Activated naive CD4-positive, alpha-beta T cell (primary cell): Measurements from ENCODE around the gene NSMF.

ENCODE experiments used
- DNase-seq, 4 experiments: peaks; one replicate each; lab custom pipeline; 2025; lab: John Stamatoyannopoulos, UW

The NSMF gene

DNA sequence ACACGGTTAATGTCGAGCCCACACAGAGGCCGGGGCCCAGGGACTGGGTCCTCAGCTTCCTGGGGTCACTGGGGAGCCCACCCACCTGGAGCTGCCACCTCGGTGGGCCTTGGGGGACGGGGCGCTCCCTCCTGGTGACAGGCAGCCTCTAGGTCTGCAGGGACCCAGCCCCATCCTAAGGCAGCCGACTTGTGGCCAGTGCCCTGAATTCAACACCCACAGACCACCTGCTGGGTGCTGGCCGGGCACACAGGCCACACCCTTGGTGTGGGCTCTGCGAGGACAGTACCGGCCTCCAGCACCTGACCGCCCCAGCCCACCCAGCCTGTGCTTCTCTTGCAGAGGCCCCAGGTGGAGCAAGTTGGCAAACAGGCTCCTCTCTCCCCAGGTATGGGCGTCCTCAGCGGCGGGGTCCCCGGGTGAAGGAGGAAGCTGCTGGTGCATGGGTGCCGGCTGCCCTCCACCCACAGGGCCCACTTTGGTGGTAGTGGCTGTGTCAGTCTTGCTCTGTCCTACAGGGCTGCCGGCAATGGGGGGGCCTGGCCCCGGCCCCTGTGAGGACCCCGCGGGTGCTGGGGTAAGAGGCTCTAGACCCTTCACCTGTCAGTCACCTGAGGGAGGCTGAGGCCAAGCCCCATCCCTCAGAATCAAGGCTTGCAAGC is 26.3 kb downstream of the NSMF start:
- no peak for DNase-seq

DNA sequence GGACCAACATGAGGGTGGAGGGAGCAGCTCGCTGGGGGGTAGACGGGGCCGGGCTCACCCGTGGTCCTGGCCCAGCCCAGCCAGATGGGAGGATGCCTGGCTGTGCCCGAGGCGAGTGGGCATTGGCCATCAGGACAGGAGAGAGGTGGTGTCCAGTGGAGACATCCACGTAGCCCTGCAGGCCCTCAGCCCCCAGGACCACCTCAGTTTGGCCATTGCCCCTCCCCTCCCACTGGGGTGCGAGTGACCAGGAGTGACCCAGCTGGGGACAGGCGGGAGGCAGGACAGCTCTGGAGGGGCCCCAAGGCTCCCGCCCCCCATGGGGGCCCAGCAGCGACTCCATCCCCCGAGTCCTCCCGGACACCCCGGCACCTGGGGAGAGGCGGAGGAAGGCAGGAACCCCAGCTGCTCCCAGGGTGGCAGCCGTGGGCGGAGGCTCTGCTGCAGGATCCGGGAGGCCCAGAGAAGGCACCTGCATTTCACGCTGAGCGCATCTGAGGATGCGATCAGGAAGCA is 27.7 kb downstream of the NSMF start:
- no peak for DNase-seq

DNA sequence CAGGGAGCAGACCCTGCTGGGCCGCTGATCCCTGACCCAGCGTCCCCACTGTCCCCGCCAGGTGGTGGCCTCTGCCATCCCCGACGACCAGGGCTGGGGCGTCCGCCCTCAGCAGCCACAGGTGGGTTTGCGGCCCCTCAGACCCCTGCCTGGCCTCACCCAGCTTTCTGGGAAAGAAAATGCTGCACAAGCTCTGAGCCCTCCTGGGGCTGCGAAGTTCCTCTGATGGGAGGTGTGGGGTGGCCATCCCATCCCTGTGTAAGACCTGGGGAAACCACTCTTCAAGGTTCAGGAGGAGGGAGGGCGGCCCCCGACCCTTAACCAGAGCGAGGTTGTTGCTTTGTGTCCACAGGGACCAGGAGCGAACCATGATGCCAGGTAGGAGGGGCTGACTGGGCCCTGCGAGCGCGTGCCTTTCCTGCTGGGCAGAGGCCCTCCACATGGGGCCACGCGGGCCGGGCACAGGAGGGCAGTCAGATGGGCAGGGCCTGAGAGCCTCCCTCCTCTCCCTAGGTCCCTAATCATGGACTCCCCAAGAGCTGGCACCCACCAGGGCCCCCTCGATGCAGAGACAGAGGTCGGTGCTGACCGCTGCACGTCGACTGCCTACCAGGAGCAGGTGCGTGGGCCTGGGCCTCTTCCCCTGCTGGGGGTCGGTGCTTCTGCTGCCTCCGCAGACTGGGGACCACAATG is 28.3 kb downstream of the NSMF start:
- DNase-seq, result no peak

DNA sequence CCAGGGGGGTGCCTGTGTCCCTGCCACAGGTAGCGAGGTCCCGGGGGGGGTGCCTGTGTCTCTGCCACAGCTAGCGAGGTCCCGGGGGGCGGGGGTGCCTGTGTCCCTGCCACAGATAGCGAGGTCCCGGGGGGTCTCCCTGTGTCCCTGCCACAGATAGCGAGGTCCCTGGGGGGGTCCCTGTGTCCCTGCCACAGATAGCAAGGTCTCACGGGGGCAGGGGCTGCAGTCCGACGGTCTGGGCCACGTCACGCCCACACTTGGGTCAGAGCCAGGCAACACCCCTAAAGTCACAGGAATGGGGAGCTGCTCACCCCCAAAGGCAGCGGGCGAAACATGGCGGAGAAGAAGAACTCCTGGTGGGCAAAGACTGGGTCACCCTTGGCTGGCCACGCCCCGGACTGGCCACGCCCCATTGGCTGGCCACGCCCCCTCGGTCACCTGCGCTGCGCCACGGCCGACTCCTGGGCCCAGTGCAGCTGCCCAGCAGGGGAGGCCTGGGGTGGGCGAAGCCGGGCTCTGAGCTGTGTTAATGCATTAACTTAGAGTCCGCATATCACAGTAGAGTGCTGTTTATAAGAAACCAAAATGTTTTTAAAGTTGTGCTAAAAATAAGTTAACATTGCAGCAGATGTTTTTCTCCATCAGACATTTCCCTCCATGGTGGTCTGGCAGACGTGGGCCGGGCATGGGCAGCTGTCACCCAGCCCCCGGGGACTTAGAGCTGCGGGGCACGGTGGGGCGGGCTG is 29.0 kb downstream of the NSMF start:
- no peak for DNase-seq

DNA sequence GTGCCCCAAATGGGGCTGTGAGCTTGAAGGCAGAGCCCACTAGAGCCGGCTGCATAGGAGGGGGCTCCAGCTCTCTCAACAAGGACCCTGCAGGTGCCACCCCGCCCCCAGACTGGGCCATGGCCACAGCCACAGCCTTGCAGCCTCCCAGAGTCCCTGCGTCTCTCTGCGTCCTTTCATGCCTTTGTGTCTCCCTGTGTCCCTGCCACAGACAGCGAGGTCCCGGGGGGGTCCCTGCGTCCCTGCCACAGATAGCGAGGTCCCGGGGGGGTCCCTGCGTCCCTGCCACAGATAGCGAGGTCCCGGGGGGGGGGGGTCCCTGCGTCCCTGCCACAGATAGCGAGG is 29.6 kb downstream of the NSMF start:
- DNase-seq, result no peak

DNA sequence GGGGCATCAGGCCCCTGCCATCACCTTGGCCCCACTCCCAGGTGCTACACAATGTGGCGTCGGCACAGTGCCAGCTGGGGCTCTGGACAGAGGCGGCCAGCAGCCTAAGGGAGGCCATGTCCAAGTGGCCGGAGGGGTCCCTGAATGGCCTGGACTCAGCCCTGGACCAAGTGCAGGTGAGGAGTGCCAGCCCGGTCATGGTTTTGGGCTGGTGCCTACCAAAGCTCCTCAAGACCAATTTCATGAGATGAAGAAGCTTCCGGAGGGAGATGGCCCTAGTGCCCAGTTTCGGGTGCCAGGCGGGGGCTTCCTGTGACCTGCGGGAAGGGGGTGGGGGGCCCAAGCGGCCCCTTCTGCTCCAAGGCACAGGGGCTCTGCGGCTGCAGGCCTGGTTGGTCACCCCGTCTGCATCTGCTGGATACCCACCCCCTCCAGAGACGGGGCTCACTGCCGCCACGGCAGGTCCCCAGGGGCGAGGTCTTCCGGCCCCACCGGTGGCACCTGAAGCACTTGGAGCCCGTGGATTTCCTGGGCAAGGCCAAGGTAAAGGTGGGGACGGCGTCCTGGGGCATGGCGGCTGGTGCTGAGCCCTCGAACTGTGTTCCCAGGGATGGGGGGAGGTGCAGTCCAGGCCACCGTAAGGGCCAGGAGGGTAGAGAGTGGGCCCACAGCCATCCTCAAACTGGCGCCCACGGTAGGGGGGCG is 30.1 kb downstream of the NSMF start:
- no peak for DNase-seq

DNA sequence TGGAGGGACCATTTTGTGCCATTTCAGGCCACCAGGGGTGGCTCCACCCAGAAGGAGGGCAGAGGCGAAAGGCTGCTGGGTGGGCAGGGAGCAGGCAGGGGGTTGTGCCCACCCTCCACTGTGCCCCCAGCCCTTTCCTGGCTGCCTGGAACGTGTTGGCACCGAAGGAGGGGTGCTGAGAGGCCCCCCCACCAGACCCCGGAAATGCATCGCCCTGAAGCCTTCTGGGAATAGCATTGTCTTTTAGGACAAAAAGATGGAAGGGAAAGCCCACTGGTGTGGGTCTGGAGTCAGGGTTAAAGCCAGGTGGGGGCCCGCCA is 30.9 kb downstream of the NSMF start:
- DNase-seq, result no peak

DNA sequence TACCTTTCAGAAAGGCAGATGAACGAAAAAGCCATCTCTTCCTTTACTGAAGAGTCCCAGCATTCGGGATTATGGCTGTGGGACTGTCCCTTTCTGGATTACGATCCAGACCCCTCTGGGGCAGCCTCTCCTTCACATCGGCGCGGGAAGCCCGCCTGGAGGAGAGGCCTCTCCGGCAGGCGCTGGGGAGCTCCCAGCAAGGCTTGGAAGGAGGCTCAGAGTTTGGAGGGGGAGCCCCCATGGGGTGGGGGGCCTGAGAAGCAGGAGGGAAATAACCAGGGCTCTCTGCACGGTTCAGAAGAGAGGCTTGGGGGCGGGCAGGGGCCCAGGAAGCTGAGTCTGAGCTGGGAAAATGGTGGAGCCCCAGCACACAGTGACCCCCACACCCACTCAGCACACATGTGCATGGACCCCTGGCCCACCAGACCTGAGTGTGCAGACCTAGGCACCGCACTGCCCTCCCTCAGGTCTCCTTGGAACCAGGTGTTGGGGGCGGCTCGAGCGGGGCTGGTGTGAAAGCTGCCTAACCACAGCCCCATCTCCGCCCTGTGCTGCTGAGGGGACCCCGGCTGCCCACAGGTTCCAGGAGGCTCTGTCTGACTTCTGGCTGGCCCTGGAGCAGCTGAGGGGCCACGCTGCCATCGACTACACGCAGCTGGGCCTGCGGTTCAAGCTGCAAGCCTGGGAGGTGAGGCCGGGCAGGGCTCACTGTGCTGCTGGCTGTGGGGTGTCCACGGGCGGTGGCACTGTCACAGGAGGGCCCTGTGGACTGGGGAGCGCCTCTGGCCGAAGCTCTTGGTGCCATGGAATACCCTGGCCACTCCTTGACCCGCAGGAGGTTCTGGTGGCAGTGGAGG is 31.5 kb downstream of the NSMF start:
- DNase-seq, result no peak

DNA sequence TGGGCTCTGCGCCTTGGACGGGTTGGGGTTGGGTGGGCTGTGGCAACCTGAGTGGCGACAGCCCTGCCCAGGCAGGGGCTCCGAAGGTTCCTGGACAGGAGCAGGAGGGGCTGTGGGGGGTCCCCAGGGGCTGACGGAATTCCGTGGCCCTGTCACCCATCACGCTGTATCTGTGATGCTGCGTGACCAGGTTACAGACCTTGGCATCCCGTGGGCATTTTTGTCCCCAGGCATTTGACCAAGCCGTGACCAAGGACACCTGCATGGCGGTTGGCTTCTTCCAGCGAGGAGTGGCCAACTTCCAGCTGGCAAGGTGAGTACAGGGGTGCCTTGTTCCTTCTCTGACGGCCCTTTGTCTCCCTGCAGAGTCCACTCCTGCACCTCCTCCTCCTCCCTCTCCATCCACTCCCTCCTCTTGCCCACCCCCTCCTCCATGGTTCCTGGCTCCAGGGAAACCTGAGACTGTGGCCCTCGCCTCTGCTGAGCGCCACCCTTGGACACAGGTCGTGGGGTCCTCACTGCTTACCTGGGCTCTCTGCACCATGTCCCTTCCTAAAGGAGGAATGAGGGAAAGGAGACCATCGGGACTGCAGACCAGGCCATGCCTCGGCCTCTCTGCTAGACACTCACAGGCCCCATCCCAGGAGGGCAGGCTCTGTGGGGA is 33.0 kb downstream of the NSMF start:
- no peak for DNase-seq

DNA sequence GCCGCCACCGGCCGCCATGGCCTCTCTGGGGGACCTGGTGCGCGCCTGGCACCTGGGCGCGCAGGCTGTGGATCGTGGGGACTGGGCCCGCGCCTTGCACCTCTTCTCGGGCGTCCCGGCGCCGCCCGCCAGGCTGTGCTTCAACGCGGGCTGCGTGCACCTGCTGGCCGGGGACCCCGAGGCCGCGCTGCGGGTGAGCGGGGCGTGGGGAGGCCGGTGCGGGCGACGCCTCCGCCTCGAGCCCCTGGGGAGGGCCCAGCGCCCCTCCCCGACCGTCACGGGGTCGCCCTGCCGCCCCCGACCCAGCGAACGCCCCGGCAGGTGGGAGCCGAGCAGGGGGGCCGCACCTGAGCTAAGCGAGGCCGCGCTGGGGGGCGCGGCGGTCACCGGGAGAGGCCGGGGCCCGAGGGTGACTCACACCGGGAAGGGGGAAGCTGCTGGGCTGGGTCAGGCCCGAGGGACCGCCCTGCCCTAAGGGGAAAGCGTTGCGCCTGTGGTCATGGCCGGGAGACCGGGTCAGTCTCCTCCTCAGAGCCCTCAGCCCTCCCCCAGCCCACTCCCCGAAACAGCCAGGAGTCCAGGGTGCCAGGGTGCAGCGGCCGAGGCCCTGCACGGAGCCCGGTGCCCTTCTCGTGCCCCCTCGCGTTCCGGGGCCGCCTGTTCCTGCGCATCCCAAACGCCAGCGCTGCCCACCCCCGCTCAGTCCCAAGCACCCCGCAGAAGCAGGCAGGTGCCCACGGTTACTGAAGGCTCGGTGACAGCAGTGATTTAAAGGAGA is 35.4 kb downstream of the NSMF start:
- DNase-seq, result no peak

DNA sequence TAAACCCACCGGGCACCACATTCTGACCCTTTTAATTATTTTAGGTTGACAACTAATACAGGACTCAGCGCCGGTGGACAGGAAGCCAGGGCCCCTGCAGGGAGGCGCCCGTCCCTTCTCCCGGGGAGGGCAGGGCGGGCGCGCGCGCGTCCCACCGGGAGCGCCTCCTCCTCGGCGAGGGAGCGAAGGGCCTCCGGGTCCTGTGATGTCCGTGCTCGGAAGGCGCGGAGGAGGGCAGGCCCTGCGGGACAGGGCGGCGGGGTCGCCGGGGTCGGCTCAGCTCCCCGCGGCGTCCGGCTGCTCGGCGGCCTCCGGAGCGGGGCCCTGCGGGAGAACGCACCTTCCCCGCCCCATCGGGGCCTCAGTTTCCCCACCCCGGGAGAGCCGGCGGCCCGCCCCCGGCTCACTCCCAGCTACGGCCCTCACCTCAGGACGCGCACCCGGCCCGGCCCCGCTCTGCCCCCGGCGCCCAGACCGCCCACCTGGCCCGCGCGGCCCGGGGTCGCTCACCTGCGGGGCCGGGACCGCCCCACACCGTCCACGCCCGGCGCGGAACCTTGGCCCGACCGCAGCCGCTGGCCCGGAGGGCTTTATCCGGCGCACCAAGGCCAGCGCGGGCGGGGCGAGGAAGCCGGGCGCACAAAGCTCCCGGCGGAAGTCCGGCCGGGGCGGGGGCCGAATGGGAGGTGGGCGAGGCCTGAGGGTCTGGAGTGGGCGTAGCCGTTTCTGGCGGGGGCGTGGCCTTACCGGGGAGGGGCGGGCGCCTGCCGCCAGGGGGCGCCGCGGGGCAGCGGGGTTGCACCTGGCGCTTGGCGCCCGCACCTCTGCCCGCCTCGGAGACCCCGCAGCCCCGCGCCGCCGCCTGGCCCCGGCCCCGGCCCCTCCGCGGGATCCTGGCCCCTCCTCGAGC is 36.3 kb downstream of the NSMF start, which contains the start of the genes EXD3 and NOXA1:
Gene EXD3, minus strand, starts transcription at position 559 of the 910 bp plus-strand sequence. CDS start 27,805 bp downstream, outside the sequence.
Gene NOXA1, plus strand, starts transcription at position 790 of the 910 bp plus-strand sequence. CDS start 137 bp downstream, outside the sequence.
- peak; percentile 86 to 96 (median 94) for DNase-seq

DNA sequence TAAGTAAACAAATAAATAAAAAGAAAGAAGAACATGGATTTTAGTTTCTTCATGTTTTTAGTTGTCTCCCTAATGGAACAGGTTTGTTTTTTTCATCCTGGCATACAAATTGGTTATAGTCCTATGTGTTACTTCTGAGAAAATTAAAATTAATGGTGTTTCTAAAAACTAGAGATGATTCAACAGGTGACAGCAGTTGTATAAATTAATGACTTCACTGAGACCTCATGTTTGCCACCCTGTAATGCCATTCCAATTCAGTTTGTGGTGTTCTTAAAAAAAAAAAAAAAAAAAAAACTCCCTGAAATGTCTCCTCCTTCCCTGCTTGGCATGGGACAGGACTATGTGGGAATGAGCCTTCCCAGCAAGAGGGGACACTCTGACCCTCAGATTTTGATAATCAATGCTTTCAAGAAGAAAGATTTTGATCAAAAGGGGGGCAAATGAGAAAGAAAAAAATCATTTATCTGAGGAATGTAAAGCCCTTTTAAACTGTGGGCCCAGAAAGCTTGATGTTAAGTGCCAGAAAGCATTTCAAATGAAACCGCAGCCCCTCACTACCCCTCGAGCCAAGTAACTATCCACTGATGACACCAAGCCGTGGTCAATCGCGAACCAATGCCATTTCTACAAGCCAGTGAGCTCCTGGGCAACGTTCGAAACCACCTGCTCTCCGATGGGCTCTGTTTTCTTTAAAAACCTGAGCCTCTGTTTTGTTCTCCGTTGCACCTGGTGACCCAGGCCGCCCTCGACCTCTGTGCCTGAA is 37.1 kb downstream of the NSMF start:
- DNase-seq, result no peak

DNA sequence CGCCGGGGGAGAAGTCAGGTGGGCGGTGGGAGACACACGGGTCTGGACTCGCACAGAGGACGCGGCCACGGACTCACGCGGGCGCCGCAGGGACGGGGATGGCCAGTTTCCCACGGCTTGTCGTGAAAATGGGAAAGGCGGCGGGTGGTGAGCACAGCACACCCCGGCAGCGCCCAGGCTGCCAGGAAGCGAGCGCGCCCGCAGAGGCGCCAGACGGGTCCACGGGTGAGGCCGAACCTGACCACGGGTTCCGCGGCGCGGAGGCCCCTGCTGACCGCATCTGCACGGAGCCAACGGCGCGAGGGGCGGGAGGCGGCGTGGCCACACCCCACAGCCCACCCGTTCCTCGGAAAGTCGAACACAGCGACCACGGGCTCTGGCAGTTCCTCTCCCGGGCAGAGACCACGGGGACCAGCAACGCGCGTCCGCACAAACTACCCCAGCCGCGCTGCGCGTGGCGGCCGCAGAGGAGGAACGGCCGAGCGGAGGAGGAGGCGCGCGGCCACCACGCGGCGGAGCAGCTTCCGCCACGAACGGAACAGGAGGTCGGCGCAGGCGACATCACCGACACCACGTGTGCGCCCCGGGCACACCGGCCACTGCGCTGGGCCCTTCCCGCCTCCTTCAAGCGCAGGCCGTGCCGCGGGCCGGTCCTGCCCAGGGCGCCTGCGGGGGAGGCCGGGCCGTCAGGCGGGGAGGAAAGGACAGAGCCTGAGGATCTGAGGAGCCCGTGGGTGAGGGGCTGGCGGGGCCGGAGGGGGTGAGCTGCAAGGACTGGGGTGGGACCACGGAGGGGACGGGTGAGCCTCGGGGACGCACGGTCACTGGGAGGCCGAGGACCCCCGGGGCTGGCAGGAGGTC is 41.7 kb downstream of the NSMF start:
- no peak for DNase-seq

DNA sequence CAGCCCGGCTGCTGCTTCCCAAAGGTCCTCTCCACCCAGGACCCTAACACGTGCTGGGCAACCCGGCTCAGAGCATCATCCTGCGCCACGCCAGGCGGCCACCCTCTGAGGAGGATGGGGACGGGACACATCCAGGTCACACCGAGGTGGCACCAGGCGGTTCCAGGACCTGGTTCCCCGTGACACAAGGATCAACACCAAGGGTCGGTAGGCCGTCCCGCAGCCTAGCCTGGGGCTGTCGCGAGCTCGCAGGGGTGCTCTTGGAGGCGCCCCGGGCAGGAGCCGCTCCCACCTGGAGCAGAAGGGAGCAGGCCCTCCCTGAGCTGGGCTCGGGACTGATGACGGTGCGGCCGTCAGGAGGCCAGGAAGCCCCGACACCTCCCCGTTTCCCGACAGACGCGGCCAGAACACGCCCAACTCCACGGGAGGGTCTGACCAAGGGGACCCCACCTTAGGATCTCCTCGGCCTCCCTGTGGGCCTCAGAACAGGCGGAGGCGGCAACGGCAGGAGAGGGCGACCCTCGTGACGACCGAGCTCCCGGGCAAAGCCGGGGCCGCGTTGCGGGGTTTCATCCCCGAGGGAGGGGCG is 42.5 kb downstream of the NSMF start:
- no peak for DNase-seq

DNA sequence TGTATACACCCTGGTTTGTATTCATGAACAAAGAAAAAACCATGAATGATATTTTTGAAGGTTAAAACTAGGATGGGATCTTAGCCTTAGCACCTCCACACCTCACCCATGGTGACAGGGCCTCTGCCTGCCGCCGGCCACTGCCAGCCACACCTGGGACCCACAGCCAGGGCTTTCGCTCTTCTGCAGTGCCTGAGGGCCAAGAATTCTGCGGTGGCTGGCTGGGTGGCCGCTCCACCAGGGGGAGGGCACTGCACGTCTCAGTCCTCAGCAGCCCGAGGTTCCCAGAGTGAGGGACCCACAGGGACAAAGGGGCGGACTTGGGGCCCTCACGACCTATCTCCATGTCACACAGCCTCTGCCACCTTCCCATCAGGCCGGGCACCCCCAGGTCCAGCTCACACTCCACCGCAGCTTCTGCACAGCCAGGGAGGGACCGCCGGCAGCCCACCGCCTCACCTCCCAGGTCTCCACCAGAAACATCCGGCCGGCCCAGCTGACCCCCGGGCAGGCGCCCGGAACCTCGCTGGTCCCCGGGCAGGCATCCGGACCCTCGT is 43.0 kb downstream of the NSMF start:
- DNase-seq, result no peak

DNA sequence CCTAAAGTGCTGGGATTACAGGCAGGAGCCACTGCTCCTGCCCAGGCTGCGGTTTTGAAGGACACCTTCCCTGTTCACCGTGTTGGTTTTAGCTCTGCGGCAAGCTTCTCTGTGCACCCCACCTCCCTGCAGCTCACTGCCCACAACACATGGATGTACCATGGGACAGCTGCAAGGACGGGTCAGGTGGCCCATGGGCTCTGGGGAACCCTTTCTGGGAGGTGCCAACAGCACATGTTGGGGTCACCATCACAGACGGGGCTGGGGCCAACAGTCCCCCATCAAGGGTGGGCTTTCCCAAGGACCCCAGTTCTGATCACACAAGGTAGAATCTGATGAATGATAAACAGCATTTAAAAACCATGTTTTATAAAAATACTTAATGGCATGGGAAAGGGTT is 43.7 kb downstream of the NSMF start:
- no peak for DNase-seq
